HUDEP-2 (cell line): Measurements from ENCODE around the gene ATXN7L1.

ENCODE experiments used
- DNase-seq, 76 experiments: peaks; one replicate each; lab custom pipeline; 2025; ENCODE audit not compliant: unreplicated experiment in 76 of 76; lab: John Stamatoyannopoulos, UW

The ATXN7L1 gene

GRCh38 chr7:105565190-105565589, 311.2 kb downstream of the ATXN7L1 start:
- DNase-seq: no peak

DNA sequence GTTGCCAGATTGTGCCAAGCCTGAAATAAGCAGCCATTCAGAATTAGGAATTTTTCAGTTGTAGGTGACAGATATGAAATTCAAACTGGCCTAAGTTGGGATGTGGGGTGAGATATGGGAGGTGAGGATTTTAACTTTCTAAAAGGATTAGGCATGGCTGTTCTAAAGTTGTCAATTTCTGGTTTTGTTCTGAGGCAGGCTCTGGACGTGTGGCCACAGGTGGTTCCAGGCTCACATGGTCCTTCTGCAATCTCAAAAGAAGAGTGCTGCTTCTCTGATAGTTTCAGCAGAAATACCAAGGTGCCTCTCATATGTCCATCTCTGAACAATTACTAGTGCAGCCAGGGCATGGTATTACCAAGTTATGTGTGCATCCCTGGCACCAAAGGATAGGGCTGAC, 316.5 kb downstream of the ATXN7L1 start:
- no peak for DNase-seq
